Stimulated activated CD4-positive, alpha-beta T cell treated with anti-CD3 and anti-CD28 coated beads, TNF-alpha, amount 100 ng/mL, for 1 hour (primary cell): Measurements from ENCODE around the gene NCAM1.

Experiments used
- DNase-seq, 3 donors: peaks; one replicate each; pipeline ENCODE4 v3.0.0-alpha.2; 2020; ENCODE audit warnings: low read depth in 3 of 3, low spot score in 1 of 3

The NCAM1 gene

GRCh38 chr11:113083571-113083970, 122.4 kb downstream of the NCAM1 start:
- no peak for DNase-seq

- DNase-seq: no peak
Observed at GRCh38 chr11:113084297-113084696, 123.1 kb downstream of the NCAM1 start.

- DNase-seq: no peak
Observed at GRCh38 chr11:113085446-113085845, 124.2 kb downstream of the NCAM1 start.

- no peak for DNase-seq
Observed at GRCh38 chr11:113087706-113088105, 126.5 kb downstream of the NCAM1 start.

- DNase-seq: no peak
Observed at GRCh38 chr11:113090716-113091480, 129.7 kb downstream of the NCAM1 start.

- no peak for DNase-seq
Observed at GRCh38 chr11:113091481-113091780, 130.2 kb downstream of the NCAM1 start.

GRCh38 chr11:113096648-113097047, 135.4 kb downstream of the NCAM1 start:
- DNase-seq: no peak

- DNase-seq: no peak
Observed at GRCh38 chr11:113103932-113104690, 142.9 kb downstream of the NCAM1 start.

GRCh38 chr11:113104691-113105251, 143.6 kb downstream of the NCAM1 start:
- DNase-seq: no peak

- DNase-seq: no peak
Observed at GRCh38 chr11:113105592-113105991, 144.4 kb downstream of the NCAM1 start.

GRCh38 chr11:113106507-113106906, 145.3 kb downstream of the NCAM1 start:
- no peak for DNase-seq

GRCh38 chr11:113110046-113110445, 148.8 kb downstream of the NCAM1 start:
- DNase-seq: no peak

GRCh38 chr11:113111156-113111555, 149.9 kb downstream of the NCAM1 start:
- DNase-seq: no peak

GRCh38 chr11:113112307-113112706, 151.1 kb downstream of the NCAM1 start:
- DNase-seq: no peak

- DNase-seq: no peak
Observed at GRCh38 chr11:113113801-113114704, 152.8 kb downstream of the NCAM1 start.

GRCh38 chr11:113114705-113115027, 153.4 kb downstream of the NCAM1 start:
- DNase-seq: no peak

- no peak for DNase-seq
Observed at GRCh38 chr11:113118104-113118503, 156.9 kb downstream of the NCAM1 start.

- no peak for DNase-seq
Observed at GRCh38 chr11:113119074-113119473, 157.9 kb downstream of the NCAM1 start.

- DNase-seq: no peak
Observed at GRCh38 chr11:113119966-113120736, 158.9 kb downstream of the NCAM1 start.

- no peak for DNase-seq
Observed at GRCh38 chr11:113121746-113122145, 160.5 kb downstream of the NCAM1 start.

GRCh38 chr11:113124006-113124405, 162.8 kb downstream of the NCAM1 start:
- no peak for DNase-seq
